HG03039 (cell line): ENCODE results near the gene RSRC1.
"Not testable (repeated sequence)": the region's sequence is repeated elsewhere in the genome, so short reads cannot be mapped to it uniquely, and the experiment has no call there.

ENCODE experiments used
- ATAC-seq: cut with Tn5 transposase; IDR thresholded peaks from one replicate; pipeline ENCODE4 v1.9.1; 2021; ENCODE audit warnings: mild to moderate bottlenecking, moderate library complexity; ENCODE audit not compliant: unreplicated experiment

Gene RSRC1

GRCh38 chr3:158516729-158517128, 406.8 kb downstream of the RSRC1 start:
- not testable (repeated sequence) for ATAC-seq

- ATAC-seq = no peak
Observed at GRCh38 chr3:158519776-158520175, 409.9 kb downstream of the RSRC1 start.

GRCh38 chr3:158520433-158520832, 410.5 kb downstream of the RSRC1 start:
- no peak for ATAC-seq

GRCh38 chr3:158522221-158523136, 412.6 kb downstream of the RSRC1 start:
- no peak for ATAC-seq

- no peak for ATAC-seq
Observed at GRCh38 chr3:158528076-158528674, 418.3 kb downstream of the RSRC1 start.

- ATAC-seq = no peak
Observed at GRCh38 chr3:158531334-158531733, 421.4 kb downstream of the RSRC1 start.

GRCh38 chr3:158532099-158532734, 422.3 kb downstream of the RSRC1 start:
- no peak for ATAC-seq

- no peak for ATAC-seq
Observed at GRCh38 chr3:158535918-158536317, 426.0 kb downstream of the RSRC1 start.

- no peak for ATAC-seq
Observed at GRCh38 chr3:158539414-158540014, 429.6 kb downstream of the RSRC1 start.

GRCh38 chr3:158540066-158540465, 430.2 kb downstream of the RSRC1 start:
- ATAC-seq = no peak

- no peak for ATAC-seq
Observed at GRCh38 chr3:158548691-158549090, 438.8 kb downstream of the RSRC1 start.

- ATAC-seq = not testable (repeated sequence)
Observed at GRCh38 chr3:158549938-158550337, 440.0 kb downstream of the RSRC1 start.

GRCh38 chr3:158552124-158552523, 442.2 kb downstream of the RSRC1 start:
- no peak for ATAC-seq

- ATAC-seq = no peak
Observed at GRCh38 chr3:158559504-158559903, 449.6 kb downstream of the RSRC1 start.

- ATAC-seq = no peak
Observed at GRCh38 chr3:158560979-158561378, 451.1 kb downstream of the RSRC1 start.

GRCh38 chr3:158562674-158563073, 452.8 kb downstream of the RSRC1 start:
- no peak for ATAC-seq

- ATAC-seq = no peak
Observed at GRCh38 chr3:158563076-158563475, 453.2 kb downstream of the RSRC1 start.

GRCh38 chr3:158565076-158565475, 455.2 kb downstream of the RSRC1 start:
- no peak for ATAC-seq

GRCh38 chr3:158568784-158569183, 458.9 kb downstream of the RSRC1 start:
- no peak for ATAC-seq

- no peak for ATAC-seq
Observed at GRCh38 chr3:158569794-158570193, 459.9 kb downstream of the RSRC1 start.

- peak; percentile 99 for ATAC-seq
Observed at GRCh38 chr3:158570999-158571702, 461.3 kb downstream of the RSRC1 start, which contains the start of gene MLF1. Gene MLF1, plus strand, starts transcription at chr3:158571194. Its CDS starts 107 bp downstream, at chr3:158571301.
